GM21360 (cell line): ENCODE measurements around the gene TRIM38.
"Not testable (repeated sequence)": the region's sequence is repeated elsewhere in the genome, so short reads cannot be mapped to it uniquely, and the experiment has no call there.

Experiments used
- ATAC-seq: cut with Tn5 transposase; IDR thresholded peaks from one replicate; pipeline ENCODE4 v1.9.1; 2021; ENCODE audit warnings: mild to moderate bottlenecking, moderate library complexity; ENCODE audit not compliant: unreplicated experiment

The TRIM38 gene

DNA sequence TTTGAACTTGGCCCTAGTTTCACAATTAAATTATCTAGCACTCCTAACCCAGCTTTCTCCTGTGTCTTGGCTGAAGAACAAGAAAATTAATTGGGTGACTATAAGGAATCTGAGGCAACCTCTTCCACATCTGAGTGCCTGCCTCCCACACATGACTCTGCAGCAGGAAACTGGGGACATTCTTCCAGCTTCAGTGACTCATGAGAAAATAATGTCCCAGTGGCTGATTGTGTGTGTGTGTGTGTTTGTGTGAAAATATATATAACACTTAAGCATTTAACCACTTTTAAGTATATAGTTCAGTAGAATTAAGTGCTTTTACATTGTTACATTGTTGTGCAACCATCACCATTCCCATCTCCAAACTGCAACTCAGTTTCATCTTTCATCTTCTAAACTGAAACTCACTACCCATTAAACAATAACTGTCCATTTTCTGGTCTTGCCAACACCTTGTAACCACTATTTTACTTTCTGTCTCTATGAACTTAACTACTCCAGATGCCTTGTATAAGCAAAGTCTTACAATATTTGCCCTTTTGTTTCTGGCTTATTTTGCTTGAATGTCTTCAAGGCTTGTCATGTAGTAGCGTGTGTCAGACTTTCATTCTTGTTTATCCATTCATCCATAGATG, 8.7 kb downstream of the TRIM38 start:
- no peak for ATAC-seq

DNA sequence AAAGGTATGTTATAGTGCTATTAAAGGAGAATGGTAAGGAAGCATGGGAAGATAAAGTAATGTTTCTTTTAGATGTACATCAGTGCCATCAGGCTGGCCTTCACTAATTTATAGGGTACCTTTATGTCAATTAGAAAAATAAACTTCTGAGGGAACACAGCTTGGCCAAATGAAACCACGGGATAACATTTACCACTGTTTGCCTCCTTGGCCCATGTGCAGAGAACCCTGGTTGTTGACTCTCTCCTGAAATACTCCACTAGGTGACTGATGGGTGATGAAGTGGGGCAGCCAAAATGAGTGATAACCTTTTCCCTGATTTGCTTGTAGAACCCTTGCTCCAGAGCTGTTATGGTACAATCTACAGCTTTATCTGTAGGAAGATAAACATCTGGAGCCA, 9.5 kb downstream of the TRIM38 start:
- ATAC-seq, result no peak

DNA sequence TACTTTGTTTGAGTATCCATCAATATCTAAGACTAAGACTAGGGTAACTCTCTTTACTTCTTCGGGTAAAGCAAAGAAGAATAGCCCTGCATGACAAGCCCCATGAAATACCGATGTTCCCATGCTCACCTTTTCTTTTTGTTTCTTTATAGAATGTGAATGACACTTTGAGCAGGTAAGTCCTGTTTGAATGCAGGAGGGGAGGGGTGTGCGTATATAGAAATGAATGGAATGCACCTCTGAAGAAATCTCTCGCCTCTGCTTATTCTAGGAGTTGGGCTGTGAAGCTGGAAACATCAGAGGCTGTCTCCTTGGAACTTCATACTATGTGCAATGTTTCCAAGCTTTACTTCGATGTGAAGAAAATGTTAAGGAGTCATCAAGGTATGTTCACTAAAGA, 10.3 kb downstream of the TRIM38 start:
- no peak for ATAC-seq

DNA sequence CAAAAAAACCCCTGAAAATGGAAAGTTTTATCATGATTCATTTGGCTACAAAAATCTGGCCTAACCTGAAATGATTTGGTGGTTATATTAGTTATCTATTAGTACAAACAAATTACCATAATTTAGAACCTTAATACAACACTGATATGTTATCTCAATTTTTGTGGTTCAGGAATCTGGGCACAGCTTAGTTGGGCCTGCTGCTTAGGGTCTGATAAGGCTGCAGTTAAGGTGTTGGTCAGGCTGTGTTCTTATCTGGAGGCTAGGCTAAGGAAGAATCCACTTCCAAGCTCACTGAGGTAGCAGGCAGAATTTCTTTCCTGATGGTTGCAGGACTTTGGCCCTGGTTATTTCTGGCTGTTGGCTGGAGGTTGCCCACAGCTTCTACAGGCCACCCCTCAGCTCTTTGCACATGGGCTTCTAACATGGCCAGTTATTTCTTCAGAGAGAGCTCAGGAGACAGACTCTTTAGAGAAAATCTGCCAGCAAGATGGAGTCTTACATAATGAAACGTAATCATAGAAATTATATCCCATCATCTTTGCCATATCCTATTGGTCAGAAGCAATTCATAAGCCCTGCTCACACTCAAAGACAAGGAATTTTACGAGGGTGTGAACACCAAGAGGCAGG, 11.4 kb downstream of the TRIM38 start:
- no peak for ATAC-seq

DNA sequence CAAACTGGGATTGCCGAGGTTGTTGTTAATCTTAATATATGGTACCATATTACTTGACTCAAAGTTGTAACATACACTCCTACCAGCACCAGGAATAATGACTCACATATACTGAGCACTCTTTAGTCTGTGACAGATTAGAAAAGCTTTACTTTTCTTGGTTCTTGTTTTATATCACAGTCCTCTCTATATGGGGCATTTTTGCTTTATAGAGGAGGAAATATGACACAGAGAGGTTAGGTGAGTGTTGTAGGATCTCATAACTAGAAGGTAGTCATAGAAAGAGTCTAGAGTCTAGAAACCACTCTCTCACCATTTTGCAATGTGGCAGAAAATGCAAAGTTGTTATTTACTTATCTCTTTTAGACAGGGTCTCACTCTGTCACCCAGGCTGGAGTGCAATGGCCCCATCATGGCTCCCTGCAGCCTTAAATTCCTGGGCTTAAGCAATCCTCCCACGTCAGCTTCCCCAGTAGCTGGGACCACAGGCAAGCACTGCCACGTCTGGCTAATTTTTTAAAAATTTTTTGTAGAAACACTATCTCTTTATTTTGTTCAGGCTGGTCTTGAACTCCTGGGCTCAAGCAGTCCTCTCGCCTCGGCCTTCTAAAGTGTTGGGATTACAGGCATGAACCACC, 13.4 kb downstream of the TRIM38 start:
- no peak for ATAC-seq

DNA sequence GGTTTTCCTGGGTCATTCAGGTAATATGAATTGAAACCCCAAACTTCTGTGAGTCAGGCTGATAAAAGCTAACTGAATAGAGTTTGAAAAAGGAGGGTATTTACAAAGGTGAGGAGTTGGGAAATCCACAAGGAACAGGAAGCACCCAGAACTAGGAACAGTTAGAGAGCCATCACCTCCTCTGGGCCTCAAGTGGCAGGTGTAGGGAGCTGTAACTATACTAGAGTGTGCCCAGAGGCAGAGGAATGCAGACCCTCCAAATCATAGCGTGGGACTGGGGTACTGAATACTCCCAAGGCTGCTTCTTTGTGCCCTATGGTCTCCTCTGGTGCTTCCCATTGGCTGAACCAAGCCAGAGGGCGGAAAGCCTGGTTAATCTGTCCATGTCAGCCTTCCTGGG, 18.3 kb downstream of the TRIM38 start:
- no peak for ATAC-seq

DNA sequence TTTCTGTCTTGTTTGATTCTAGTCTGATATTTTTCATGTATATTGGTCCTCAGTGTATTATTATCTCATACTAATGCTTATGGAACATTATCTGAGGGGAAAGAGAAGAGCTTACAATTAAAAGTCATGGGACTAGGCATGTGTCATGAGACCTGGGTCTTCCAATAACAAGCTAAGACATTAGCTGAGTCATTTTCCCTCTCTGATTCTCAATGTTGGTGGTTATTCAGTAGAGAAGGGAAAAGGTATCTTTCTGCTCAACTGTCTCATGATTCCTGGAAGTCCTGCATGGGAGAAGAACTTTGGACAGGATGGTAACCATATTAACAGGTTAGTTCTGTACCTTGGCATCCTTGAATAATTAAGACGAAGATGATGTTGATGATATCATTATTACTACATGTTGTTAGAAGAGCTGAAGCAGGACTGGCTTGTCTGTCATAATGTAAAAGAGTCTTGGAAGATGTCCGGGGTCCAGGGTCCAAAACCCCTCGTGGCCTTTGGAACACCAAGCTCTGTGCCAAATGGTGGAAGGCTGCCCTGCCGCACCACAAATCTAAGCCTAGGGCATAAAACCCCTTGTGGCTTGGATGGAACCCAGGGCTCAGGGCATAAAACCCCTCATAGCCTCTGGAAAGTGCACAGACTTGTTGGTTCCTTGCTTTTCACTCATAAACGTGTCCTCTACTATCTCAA, 19.1 kb downstream of the TRIM38 start:
- ATAC-seq, result no peak

DNA sequence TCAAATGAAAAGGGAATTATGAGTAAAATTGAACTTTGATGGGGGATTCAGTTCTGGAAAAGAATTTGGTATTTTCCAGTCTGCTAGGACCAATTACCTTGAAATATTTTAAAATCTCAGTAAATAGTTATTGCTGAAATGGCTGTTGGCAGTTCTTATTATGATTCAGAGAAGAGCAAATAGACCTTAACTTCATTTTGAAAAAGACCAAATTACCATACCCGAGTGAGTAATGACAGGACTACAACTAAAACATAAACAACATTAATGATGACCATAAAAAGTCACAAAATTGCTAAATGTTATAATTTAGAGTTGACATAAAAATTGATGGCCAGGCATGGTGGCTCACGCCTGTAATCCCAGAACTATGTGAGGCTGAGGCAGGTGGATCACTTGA, 21.7 kb downstream of the TRIM38 start:
- ATAC-seq, result no peak

DNA sequence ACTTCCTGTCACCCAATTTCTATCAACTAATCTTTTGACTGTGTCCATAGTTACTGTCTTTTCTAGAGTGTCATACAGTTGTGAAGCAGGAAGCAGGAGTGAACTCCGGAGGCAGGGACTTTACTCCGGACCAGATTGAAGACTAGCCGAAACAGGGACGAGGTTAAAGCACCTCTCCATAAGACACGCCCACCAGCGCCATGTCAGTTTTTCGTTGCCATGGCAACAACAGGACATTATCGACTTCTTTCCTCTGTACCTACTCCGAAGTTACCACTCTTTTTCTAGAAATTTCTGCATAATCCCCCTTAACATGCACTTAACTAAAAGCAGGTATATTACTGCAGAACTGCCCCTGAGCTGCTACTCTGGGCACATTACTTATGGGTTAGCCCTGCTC, 25.2 kb downstream of the TRIM38 start:
- no peak for ATAC-seq

DNA sequence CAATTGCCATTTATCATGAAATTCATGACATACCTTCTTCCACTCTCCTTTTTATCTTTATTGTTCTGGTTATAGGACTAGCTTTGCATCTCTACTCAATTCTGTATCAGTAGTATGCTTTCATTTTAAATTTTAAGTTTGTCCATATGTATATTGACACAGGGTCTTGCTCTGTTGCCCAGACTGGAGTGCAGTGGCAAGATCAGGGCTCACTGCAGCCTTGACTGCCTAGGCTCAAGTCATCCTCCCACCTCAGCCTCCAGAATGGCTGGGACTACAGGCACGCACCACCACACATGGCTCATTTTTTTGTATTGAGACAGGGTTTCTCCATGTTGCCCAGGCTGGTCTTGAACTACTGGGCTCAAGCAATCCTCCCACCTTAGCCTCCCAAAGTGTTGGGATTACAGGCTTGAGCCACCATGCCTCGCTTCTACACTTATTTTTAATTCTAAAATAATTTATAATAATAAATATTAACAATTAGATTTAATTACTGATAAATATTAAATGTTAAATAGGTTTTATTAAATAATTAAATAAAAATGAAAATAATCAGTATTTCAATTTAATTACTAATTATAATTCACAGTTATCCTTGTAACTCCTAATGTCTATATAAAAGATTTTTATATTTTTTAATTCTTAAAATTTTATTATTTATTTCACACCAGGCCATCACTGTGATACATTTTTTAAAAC, 27.7 kb downstream of the TRIM38 start:
- ATAC-seq, result no peak

DNA sequence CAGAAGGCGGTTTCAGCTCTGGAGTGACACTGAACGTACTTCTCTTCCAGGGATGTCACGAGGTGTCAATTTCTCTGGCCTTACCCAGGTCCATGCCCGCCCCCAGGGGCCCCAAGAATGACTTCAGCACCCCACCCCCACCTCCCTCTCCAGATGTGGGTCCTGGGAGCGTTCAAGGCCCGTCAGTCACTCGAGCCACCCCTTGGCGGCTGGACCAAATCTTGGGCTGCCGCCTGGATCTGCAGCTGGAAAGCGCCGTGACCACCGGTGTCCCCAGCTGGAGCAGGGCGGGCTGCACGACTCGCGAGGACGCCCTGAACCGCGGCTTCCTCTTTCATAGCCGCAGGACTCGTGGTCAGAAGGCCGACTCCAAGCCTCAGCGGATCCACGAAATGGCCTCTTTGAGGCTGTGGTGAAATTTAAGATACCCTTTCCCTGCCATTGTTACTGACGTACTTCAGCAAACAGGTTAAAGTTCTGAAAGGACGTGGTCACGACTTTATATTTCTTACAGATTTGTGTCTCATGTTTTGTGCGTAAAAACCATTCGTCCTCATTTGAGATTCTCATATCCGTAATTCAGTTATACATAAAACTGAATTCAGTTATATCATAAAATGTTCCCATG, 29.3 kb downstream of the TRIM38 start:
- ATAC-seq, result peak; percentile 43

DNA sequence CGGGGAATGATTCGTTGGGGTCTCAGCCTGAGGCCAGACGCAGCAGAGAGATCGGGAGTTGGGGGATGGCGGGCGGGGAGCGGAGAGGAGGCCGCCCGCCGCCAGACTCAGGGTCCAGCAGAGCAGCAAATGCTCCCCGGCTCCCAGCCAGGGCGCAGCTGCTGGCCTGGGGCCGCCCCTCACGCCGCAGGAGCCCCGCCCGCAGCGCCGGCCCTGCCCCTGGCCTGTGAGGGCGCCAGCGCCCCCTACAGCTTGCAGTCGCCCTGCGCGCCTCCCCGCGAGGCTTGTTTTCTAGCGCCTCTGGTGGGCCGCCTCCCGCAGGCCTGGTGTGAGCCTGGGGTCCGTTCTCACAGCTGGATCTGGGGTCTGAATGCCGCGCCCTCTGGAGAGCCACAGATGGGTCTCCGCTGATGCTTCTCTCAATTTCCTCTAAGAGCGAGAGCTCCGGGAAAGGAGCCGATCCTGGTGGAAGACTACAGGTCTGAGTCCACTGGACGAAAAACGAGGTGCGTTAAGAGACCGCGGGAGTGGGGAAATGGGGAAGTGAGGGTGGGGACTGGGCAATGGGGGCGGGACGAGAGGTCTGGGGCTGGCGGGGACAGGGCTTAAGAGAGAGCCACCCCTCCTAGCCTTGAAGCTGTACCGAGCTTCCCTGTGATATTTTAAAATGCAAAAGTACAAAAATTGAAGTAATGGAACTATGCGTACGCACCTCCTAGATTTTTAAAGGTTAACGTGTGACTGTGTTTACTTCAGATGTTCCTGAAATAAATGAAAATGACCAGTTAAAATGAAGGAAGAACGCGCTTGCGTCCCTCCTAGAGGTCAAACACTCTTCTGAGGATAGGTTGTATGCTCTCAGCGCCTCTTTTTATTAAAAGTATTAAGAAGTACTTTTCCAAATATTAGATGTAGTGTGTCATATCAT, 30.1 kb downstream of the TRIM38 start:
- peak; percentile 77 for ATAC-seq

DNA sequence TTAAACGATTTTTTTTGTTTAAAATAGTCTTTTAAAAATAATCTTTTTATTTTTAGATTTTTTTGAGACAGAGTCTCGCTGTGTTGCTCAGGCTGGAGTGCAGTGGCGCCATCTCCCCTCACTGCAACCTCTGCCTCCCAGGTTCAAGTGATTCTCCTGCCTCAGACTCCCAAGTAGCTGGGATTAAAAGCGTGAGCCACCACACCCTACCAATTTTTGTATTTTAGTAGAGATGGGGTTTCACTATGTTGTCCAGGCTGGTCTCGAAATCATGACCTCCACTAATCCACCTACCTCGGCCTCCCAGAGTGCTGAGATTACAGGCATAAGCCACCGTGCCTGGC, 30.7 kb downstream of the TRIM38 start:
- ATAC-seq, result not testable (repeated sequence)

DNA sequence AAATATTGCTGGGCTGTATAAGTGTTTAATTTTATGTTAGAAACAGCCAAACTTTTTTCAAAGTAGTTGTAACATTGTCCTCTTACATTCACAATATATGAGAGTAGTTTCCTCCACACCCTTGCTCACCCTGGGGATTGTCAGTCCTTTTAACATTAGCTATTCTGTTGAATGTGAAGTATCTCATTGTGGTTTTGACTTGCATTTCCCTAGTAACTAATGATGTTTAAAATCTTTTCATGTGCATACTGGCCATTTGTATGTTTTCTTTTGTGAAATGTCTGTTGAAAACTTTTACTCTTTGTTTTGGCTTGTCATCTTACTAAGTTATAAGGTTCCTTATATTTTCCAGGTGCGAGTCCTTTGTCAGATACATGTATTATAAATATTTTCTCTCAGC, 32.9 kb downstream of the TRIM38 start:
- no peak for ATAC-seq

DNA sequence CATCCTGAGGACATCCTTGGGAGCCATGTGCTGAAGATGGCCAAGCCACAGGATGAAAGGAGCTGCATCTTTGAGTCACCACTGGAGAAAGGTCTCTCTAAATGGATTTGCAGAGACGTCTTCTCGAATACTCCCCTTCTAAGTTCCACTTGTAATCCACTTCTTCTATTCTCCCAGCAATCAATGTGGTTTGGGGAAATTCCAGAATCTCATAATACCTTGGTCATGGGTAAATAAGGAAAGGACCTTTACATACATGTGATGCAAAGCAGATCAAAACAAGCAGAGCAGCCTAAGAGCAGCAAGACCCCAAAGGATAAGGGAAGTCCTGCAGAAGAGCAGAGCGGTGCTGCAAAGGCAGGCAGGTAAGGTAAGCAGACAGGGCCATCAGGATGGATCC, 35.3 kb downstream of the TRIM38 start:
- no peak for ATAC-seq

DNA sequence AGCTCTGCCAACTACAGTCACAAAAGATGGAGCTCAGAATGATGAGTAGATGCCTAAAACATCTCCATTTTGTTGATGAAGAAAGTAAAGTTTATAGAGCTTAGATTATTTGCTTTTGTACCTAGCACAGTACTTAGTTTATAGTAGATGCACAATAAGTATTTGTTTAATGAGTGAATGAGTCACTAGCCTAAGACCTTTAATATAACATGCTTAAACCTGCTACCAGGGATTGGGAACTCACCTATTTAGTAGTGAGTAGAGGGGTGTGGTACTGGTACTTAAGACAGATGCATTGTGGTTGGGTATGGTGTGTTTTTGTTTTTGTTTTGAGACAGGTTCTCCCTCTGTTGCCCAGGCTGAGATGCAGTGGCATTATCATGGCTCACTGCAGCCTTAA, 35.8 kb downstream of the TRIM38 start:
- no peak for ATAC-seq

DNA sequence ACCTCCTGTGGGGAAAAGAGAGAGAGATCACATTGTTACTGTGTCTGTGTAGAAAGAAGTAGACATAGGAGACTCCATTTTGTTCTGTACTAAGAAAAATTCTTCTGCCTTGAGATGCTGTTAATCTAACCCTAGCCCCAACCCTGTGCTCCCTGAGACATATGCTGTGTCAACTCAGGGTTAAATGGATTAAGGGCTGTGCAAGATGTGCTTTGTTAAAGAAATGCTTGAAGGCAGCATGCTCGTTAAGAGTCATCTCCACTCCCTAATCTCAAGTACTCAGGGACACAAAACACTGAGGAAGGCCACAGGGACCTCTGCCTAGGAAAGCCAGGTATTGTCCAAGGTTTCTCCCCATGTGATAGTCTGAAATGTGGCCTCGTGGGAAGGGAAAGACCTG, 36.6 kb downstream of the TRIM38 start:
- ATAC-seq, result not testable (repeated sequence)

DNA sequence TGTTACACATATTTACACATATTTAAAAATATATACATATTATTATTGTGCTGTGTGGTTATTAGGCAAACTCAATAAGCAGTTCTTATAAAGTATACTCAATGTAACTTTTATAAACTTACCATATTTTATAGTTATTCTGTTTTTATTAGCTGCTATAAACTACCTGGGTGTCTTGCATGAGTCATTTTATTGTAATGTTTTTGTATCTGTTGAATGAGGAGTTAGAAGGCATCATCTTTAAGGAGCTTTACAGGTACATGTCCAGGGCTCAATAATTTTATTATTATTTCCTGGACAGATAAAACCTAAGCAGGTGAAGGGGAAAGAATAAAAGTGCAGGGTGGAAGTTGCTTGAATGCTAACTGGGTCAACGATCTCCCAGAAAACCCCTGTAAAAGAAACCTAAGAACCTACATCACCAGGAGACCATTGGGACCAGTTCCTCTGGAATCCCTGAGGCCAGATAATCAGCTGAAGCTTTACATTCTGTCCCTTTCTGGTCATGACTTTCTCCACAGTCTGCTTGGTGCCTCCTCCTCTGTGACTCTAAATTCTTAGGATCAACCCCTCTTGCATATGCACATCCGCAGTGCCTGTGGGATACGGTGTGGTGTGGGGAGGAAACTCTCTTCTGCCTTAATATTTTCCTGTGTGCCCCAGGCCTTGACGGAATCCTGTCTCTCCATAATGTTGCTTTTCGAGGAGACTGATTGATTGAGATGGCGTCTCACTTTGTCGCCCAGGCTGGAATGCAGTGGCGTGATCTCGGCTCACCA, 38.0 kb downstream of the TRIM38 start:
- no peak for ATAC-seq

DNA sequence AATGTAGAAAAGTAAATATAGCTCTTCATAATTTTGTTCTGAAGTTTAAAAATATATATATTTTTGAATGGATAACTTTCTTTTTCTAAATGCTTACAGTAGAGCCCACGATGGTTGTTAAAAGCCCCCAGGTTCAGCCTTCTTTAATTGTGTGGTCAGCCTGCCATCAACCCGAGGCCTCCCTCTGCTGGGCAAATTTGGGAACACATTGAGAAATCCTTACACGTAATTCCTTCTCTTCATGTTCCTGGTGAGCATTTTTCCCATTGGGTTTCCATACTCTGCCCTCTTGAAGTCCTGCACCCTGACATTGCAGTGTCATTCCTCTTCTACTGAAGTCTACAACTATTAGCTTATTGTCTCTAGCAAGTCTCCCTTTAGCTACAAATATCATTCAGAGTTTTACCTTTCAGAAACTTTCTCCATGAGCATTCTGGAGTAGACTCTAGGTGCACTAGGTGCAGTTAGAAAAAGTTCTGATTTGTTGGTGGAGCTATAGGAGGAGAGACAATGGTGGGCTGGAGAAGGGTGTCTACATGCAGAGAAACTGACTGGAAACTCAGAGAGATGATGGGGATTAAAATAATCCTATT, 40.6 kb downstream of the TRIM38 start:
- no peak for ATAC-seq
